ENCODE results near the gene LAYN. TPM values are rescaled to one million over a fixed set of nuclear protein-coding genes. Genes with fewer than 3 reads are reported as not detected.

Gene LAYN
- not detected in 2 replicates for total RNA-seq (2016; rRNA removed; fragmentation: Illumina TruSeq; extraction: Trizol)
- not detected in 2 replicates for total RNA-seq (2016; cell fraction: cytosol; rRNA removed; fragmentation: Illumina TruSeq; extraction: Trizol; ENCODE audit: low read depth)
- total RNA-seq (2016; cell fraction: insoluble cytoplasmic fraction; rRNA removed; fragmentation: Illumina TruSeq; extraction: Trizol), result 0.13 TPM in 1 of 2 replicates, not detected in the other
- total RNA-seq (2016; cell fraction: membrane; rRNA removed; fragmentation: Illumina TruSeq; extraction: Trizol), result 0.15 and 0.21 TPM in 2 replicates
- 0.16 and 0.22 TPM in 2 replicates for total RNA-seq (2016; cell fraction: nucleus; rRNA removed; fragmentation: Illumina TruSeq; extraction: Trizol)
- polyA plus RNA-seq (2011; rRNA removed), result 0.17 and 0.29 TPM in 2 replicates
- 0.11 and 0.12 TPM in 2 replicates for polyA plus RNA-seq (2011; cell fraction: cytosol; rRNA removed)
- polyA plus RNA-seq (2011; cell fraction: nucleus; rRNA removed), result not detected in 2 replicates
- 0.11 TPM in 1 of 2 replicates, not detected in the other for polyA plus RNA-seq (2012)
- 0.07 and 0.15 TPM in 2 replicates for polyA plus RNA-seq (2016; cell fraction: cytosol; fragmentation: Illumina TruSeq; extraction: Trizol; ENCODE audit: low read depth)
- not detected in 2 replicates for polyA plus RNA-seq (2016; cell fraction: insoluble cytoplasmic fraction; fragmentation: Illumina TruSeq; extraction: Trizol; ENCODE audit: low read depth)
- polyA plus RNA-seq (2016; cell fraction: membrane; fragmentation: Illumina TruSeq; extraction: Trizol; ENCODE audit: low read depth), result 0.20 TPM in 1 of 2 replicates, not detected in the other
- polyA plus RNA-seq (2016; cell fraction: nucleus; fragmentation: Illumina TruSeq; extraction: Trizol; ENCODE audit: insufficient read depth, low read depth), result not detected in 2 replicates
- polyA minus RNA-seq (2011; rRNA and poly(A)+ RNA removed; ENCODE audit: low replicate concordance), result 0.10 TPM in 1 of 2 replicates, not detected in the other
- polyA minus RNA-seq (2011; cell fraction: cytosol; rRNA and poly(A)+ RNA removed), result not detected in 2 replicates
- polyA minus RNA-seq (2011; cell fraction: nucleus; rRNA and poly(A)+ RNA removed), result 0.37 TPM in 1 of 2 replicates, not detected in the other
- Bru-seq, nascent RNA, result percentile 18 among the genes with signal in this experiment
- percentile 17 among the genes with signal in this experiment for BruChase-seq, experiment 1, labeled RNA remaining after a 6-hour chase
- percentile 14 among the genes with signal in this experiment for BruChase-seq, experiment 2, labeled RNA remaining after a 2-hour chase
- long read RNA-seq, experiment 1, result 0 reads
- long read RNA-seq, experiment 2, result 0 reads

DNA sequence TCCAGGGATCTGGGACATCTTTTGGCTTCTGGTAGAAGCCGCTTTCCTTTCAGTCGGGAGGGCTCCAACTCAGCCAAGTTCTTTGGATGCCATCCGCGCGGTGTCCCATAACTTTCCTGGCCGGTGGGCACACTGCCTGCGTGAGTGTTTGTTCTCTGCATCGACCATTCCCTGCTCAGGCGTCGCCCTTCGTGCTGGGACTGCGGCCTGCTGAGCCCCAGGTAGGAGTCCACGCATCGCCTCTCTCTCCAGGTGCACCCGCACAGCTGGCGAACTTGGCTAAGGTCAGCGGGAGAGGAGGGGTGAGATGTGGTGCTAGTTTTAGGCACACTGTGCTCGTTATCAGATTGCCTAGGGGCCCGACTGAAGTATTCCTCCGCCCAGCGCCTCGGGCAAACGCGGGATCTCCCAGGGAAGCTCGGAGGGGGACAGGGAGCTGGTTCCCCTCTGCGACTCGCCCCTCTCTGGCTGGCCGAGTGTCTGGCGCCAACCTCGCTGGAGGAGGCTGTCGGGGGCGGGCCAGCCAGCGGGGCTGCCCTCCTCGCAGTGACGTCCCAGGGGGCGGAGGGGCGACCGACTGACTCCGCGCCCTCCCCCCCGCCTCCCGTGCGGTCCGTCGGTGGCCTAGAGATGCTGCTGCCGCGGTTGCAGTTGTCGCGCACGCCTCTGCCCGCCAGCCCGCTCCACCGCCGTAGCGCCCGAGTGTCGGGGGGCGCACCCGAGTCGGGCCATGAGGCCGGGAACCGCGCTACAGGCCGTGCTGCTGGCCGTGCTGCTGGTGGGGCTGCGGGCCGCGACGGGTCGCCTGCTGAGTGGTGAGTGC is at the start of gene LAYN:
TSS of gene LAYN (plus strand) at position 607 of the 823 bp plus-strand sequence. CDS start at position 731, 124 bp downstream.
- WGBS (ENCODE audit: low lambda C conversion rate), result 45% methylated on average over 17 of the region's 70 CpGs
- CTCF ChIA-PET (ENCODE audit: low intra/inter-chr PET ratio, low total read pairs), result no interaction called here
- POLR2A ChIA-PET, result no interaction called here
- Histone ChIP-seq H3K27me3 (ENCODE audit: control insufficient read depth in 1 of 2, insufficient read depth in 2 of 2, low read length in 2 of 2) (peaks cover 7 to 48% of the 10 kb centered on the region in 2 experiments; a peak in 4 of 5 replicates), H2AFZ (ENCODE audit: low read length) (no peak within 1 kb of the TSS), H3K36me3 (replicated peaks in 1 of 2; ENCODE audit: control insufficient read depth in 1 of 2, insufficient read depth in 2 of 2, low read length in 2 of 2) (no peaks in the 10 kb centered on the region), H3K27ac (ENCODE audit: extremely low read length, insufficient read depth, low read length) (no peak within 1 kb of the TSS), H3K9me3 (ENCODE audit: low read length) (no peaks in the 10 kb centered on the region), H3K4me2 (ENCODE audit: low read depth, low read length) (peak within 1 kb of the TSS; percentile 69), H3K9ac (ENCODE audit: insufficient read depth, low read depth, low read length) (no peak within 1 kb of the TSS), H4K20me1 (ENCODE audit: insufficient read depth, low read length) (no peaks in the 10 kb centered on the region), H3K4me1 (ENCODE audit: insufficient read depth, low read length) (peaks cover 34% of the 10 kb centered on the region), H3K4me3 (replicated peaks in 1 of 3; ENCODE audit: insufficient read depth in 1 of 3, low read depth in 2 of 3, low read length in 3 of 3) (peak within 1 kb of the TSS; percentile 15 to 67 (median 47); a peak in 5 of 6 replicates), H3K79me2 (ENCODE audit: insufficient read depth, low read length) (no peaks in the 10 kb centered on the region)
- peak; percentile 75 for ATAC-seq
- DNase-seq (ENCODE audit: low spot score), result no peak
- intact Hi-C loops (cut with micrococcal nuclease; ENCODE audit: unreplicated experiment) (no loop called here), in situ Hi-C loops (cut with HindIII; ENCODE audit: extremely low pct_ligation_motif_present, low pct_unique_long_range_greater_than_20kb) (no loop called here)
- BruUV-seq (replicated peaks), result no TSS peak
- no peak for FAIRE-seq
- TF ChIP-seq JDP2 (CRISPR knock-in tag; IDR thresholded peaks at IDR 0.05; ENCODE audit: borderline replicate concordance) (no peak), PRMT3 (CRISPR knock-in tag; IDR thresholded peaks at IDR 0.05; ENCODE audit: borderline replicate concordance, low read depth) (no peak), ZNF451 (CRISPR knock-in tag; IDR thresholded peaks at IDR 0.05) (no peak), ZNF263 (CRISPR knock-in tag; IDR thresholded peaks at IDR 0.05) (no peak), ZNF484 (CRISPR knock-in tag; IDR thresholded peaks at IDR 0.05; ENCODE audit: borderline replicate concordance, low read depth) (no peak), BCL3 (CRISPR knock-in tag; IDR thresholded peaks at IDR 0.05) (no peak), ZNF619 (CRISPR knock-in tag; IDR thresholded peaks at IDR 0.05) (no peak), HMG20A (CRISPR knock-in tag; IDR thresholded peaks at IDR 0.05; ENCODE audit: borderline replicate concordance) (no peak), ZFY (CRISPR knock-in tag; IDR thresholded peaks at IDR 0.05) (0 out of 2 replicates have a peak, but pooled peaks have one; percentile 22), ZNF709 (CRISPR knock-in tag; IDR thresholded peaks at IDR 0.05) (no peak), SUZ12 (IDR thresholded peaks at IDR 0.05; ENCODE audit: low read depth, low read length) (no peak), GATA4 (IDR thresholded peaks at IDR 0.05; ENCODE audit: borderline replicate concordance, low read depth) (no peak), TOPORS (CRISPR knock-in tag; IDR thresholded peaks at IDR 0.05) (no peak), MAFK (conservative IDR thresholded peaks at IDR 0.05 in 1 of 2, IDR thresholded peaks at IDR 0.05 in 1 of 2; ENCODE audit: low read length in 2 of 2) (no peak), NAIF1 (CRISPR knock-in tag; IDR thresholded peaks at IDR 0.05; ENCODE audit: borderline replicate concordance) (no peak), SRSF1 (optimal IDR thresholded peaks at IDR 0.05; ENCODE audit: low read depth, low read length) (no peak), ZNF20 (CRISPR knock-in tag; IDR thresholded peaks at IDR 0.05) (no peak), ZNF703 (CRISPR knock-in tag; IDR thresholded peaks at IDR 0.05; ENCODE audit: borderline replicate concordance) (no peak), MIER2 (CRISPR knock-in tag; IDR thresholded peaks at IDR 0.05) (no peak), ZNF777 (CRISPR knock-in tag; IDR thresholded peaks at IDR 0.05) (peak; percentile 88), NFYB (CRISPR knock-in tag; IDR thresholded peaks at IDR 0.05) (no peak)
